ENCODE data around the gene COPS9. TPM values are rescaled to one million over a fixed set of nuclear protein-coding genes. Genes with fewer than 3 reads are reported as not detected.

The COPS9 gene
- total RNA-seq, 4 donors from 2014 or later: 179 to 254 (median 197) TPM

DNA sequence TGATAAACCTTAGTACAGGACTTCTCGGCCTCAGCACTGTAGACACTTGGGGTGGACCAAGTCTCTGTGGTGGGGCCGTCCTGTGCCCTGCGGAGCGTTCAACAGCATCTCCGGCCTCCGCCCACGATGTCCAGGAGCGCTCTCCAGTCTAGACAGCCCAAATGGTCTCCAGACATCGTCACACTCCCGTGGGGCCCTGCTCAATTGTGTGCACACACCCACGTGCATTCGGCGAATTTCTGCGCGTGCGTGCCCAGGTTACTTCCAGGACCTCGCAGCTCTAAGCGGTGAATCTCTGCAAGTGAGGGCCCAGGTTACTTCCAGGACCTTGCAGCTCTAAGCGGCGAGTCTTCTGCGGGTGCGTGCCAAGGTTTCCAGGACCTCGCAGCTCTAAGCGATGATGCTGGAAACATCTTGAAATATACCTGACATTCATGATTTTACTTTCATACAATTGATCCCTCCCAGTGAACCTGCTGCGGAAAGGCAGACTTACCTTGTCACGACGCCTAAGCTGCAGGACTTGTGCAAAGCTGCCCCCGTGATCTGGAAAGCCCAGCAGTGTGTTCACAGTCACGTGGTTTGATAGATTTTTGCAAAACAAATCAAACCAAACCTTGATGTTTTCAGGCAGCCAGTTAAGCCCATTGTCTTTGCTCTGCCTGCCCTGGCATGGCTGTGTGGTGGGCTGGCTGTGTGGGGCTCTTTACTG is 20.5 kb upstream of the COPS9 start:
- no peaks in the 10 kb centered on the region for H3K36me3 ChIP-seq
- WGBS: 83% methylated on average over 29 of the region's 29 CpGs
- no peak overlapping the region for H3K27ac ChIP-seq (replicated peaks in 1 of 4)
- no peaks in the 10 kb centered on the region for H3K4me1 ChIP-seq
- TF ChIP-seq POLR2A (IDR thresholded peaks at IDR 0.05; ENCODE audit: low read depth): no peak
- TF ChIP-seq EP300 (IDR thresholded peaks at IDR 0.05): no peak
- TF ChIP-seq POLR2AphosphoS5 (IDR thresholded peaks at IDR 0.05): no peak
- TF ChIP-seq, protein P1, sequence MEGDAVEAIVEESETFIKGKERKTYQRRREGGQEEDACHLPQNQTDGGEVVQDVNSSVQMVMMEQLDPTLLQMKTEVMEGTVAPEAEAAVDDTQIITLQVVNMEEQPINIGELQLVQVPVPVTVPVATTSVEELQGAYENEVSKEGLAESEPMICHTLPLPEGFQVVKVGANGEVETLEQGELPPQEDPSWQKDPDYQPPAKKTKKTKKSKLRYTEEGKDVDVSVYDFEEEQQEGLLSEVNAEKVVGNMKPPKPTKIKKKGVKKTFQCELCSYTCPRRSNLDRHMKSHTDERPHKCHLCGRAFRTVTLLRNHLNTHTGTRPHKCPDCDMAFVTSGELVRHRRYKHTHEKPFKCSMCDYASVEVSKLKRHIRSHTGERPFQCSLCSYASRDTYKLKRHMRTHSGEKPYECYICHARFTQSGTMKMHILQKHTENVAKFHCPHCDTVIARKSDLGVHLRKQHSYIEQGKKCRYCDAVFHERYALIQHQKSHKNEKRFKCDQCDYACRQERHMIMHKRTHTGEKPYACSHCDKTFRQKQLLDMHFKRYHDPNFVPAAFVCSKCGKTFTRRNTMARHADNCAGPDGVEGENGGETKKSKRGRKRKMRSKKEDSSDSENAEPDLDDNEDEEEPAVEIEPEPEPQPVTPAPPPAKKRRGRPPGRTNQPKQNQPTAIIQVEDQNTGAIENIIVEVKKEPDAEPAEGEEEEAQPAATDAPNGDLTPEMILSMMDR (IDR thresholded peaks at IDR 0.05): no peak
- no peak for DNase-seq (ENCODE audit: extremely low spot score)
- intact Hi-C loops (cut with DNase I): no loop called here
- no peak overlapping the region for H3K4me3 ChIP-seq
- H3K9me3 ChIP-seq: no peaks in the 10 kb centered on the region
- peaks cover 0 to 62% (median 0%) of the 10 kb centered on the region in 4 donors for H3K27me3 ChIP-seq

DNA sequence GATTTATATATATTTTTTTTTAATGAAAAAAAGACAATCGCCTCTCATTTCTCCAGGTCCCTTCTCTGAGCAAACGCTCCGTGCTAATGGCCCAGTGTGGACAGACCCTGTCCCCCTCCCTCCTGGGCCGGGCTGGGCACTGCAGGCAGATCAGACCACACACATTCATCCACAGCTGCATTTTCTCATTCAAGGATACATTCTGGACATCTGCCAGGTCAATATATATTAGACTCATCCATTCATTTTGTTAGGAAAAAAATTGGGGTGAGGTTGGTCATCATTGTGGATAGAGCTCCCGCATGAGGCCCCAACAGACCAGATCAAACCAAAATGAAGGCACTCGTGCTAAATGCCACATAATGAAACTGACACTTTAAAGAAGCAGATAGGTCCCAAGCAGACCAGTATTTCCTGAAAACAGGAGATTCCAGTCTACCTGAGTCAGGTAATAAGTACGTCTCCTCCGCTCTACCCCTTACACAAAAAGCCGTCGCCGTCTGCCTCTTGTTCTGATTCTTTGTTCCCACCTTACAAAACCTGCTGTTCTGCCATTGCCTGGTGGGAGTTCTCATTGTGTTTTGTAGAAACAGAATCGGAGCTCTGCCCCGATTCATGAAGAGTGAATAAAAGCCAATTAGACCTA is 19.8 kb upstream of the COPS9 start:
- no peak for DNase-seq (ENCODE audit: extremely low spot score)
- Histone ChIP-seq H3K4me3 (no peak overlapping the region), H3K4me1 (no peaks in the 10 kb centered on the region), H3K9me3 (no peaks in the 10 kb centered on the region), H3K27ac (replicated peaks in 1 of 4) (no peak overlapping the region), H3K36me3 (no peaks in the 10 kb centered on the region), H3K27me3 (peaks cover 0 to 62% (median 0%) of the 10 kb centered on the region in 4 donors)
- 77% methylated on average over 12 of the region's 13 CpGs for WGBS
- no peak for TF ChIP-seq POLR2AphosphoS5 (IDR thresholded peaks at IDR 0.05)
- intact Hi-C loops (cut with DNase I): no loop called here

DNA sequence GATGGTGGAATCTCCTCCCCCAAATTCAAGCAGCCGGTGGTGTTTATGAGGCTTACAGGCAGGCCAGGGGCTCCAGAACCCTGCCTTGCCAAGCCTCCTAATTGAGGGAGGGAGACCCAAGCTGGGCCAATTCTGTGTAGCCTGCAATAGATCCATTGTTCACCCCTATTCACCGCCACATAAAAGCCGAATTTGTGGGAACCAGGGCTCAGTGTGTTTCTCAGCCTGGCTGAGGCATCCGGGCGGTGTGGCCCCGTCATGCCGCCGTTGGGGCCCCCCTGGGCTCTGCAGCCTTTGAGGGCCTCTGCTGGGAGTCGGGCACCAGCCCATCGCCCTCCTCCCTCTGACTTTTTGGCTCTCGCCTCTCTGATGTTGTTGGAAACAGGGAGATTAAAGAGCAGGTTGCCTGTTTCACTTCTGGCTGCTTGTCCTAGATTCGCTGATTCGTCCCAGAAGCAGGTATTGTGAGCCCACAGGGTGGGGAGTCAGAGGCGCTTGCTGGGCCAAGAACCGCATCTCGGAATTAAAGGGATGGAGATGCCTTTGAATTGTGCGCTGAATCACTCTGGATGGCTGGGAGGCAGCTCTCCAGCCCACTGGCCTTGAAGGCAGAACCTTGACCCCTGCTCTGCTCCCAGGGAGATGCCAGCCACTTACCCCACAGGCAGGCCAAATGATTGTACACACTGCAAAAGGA is 19.1 kb upstream of the COPS9 start:
- Histone ChIP-seq H3K9me3 (no peaks in the 10 kb centered on the region), H3K4me1 (no peaks in the 10 kb centered on the region), H3K27me3 (peaks cover 0 to 68% (median 0%) of the 10 kb centered on the region in 4 donors), H3K4me3 (no peak overlapping the region), H3K36me3 (no peaks in the 10 kb centered on the region), H3K27ac (replicated peaks in 1 of 4) (no peak overlapping the region)
- no peak for DNase-seq (ENCODE audit: extremely low spot score)
- intact Hi-C loops (cut with DNase I): no loop called here
- 64% methylated on average over 14 of the region's 17 CpGs for WGBS
- TF ChIP-seq, protein P1 (IDR thresholded peaks at IDR 0.05): no peak
- no peak for TF ChIP-seq POLR2AphosphoS5 (IDR thresholded peaks at IDR 0.05)
- TF ChIP-seq POLR2A (IDR thresholded peaks at IDR 0.05; ENCODE audit: low read depth): no peak
- no peak for TF ChIP-seq EP300 (IDR thresholded peaks at IDR 0.05)

DNA sequence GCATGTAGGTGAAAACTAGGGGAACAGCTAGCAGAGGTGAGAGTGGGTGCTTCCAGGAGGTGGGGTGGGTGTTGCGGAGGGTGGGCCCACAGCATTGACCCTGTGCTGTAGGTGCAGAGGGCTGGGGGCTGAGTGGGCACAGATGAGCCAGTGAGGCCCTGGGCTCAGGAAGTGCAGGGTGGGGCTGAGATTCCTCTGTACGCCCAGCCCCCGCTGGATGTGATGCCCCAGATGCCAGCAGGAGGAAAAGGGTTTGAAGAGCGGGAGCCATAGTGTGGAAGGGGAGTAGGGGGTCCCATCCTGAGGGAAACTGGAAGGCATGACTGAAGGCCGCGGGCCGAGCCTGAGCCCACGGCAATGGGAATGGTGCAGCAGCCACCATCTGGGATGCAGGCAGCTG is 18.5 kb upstream of the COPS9 start:
- Histone ChIP-seq H3K27ac (replicated peaks in 1 of 4) (no peak overlapping the region), H3K27me3 (peaks cover 0 to 74% (median 1%) of the 10 kb centered on the region in 4 donors), H3K4me1 (no peaks in the 10 kb centered on the region), H3K4me3 (no peak overlapping the region), H3K9me3 (no peaks in the 10 kb centered on the region), H3K36me3 (no peaks in the 10 kb centered on the region)
- no peak for DNase-seq (ENCODE audit: extremely low spot score)
- WGBS: 79% methylated on average over 8 of the region's 8 CpGs
- no peak for TF ChIP-seq POLR2A (IDR thresholded peaks at IDR 0.05; ENCODE audit: low read depth)
- TF ChIP-seq POLR2AphosphoS5 (IDR thresholded peaks at IDR 0.05): no peak
- TF ChIP-seq, protein P1 (IDR thresholded peaks at IDR 0.05): no peak
- intact Hi-C loops (cut with DNase I): no loop called here

DNA sequence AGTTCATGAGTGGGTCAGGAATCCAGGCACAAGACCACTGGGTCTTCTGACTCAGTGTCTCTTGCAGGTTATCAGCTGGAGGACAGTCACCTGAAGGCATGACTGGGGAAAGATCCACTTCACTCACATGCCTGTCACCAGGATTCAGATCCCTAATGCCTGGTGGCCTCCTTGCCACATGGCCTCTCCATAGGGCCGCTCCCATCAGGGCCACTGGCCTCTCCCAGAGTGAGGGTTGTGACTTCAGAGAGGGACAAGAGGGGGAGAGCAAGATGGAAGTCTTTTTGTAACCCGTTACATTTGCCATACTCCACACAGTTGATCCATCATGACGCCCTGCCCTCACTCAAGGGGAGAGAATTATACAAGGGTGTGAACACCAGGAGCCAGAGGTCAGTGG is 17.3 kb upstream of the COPS9 start:
- 79% methylated on average over 3 of the region's 3 CpGs for WGBS
- no peaks in the 10 kb centered on the region for H3K9me3 ChIP-seq
- intact Hi-C loops (cut with DNase I): no loop called here
- TF ChIP-seq, protein P1 (IDR thresholded peaks at IDR 0.05): no peak
- TF ChIP-seq POLR2AphosphoS5 (IDR thresholded peaks at IDR 0.05) (no peak), POLR2A (IDR thresholded peaks at IDR 0.05; ENCODE audit: low read depth) (no peak), EP300 (IDR thresholded peaks at IDR 0.05) (no peak)
- H3K36me3 ChIP-seq: no peaks in the 10 kb centered on the region
- H3K4me1 ChIP-seq: no peaks in the 10 kb centered on the region
- DNase-seq (ENCODE audit: extremely low spot score): no peak
- H3K27me3 ChIP-seq: peaks cover 0 to 86% (median 4%) of the 10 kb centered on the region in 4 donors
- no peak overlapping the region for H3K27ac ChIP-seq (replicated peaks in 1 of 4)
- no peak overlapping the region for H3K4me3 ChIP-seq

Data from esophagus muscularis mucosa (tissue), 4 donors.